HG03064 (cell line): ENCODE data around the gene PDP2.
"Not testable (repeated sequence)": the region's sequence is repeated elsewhere in the genome, so short reads cannot be mapped to it uniquely, and the experiment has no call there.

ENCODE experiments used
- ATAC-seq: cut with Tn5 transposase; IDR thresholded peaks from one replicate; pipeline ENCODE4 v1.9.1; 2021; ENCODE audit warnings: low read depth; ENCODE audit not compliant: unreplicated experiment

Gene PDP2

GRCh38 chr16:66934138-66934838 is 54.0 kb downstream of the PDP2 start, which contains the start of gene CIAO2B:
TSS of gene CIAO2B (minus strand) at chr16:66934402. CDS start at chr16:66934364, 38 bp downstream.
- peak; percentile 56 for ATAC-seq

- ATAC-seq: not testable (repeated sequence)
These were observed 54.6 kb downstream of the PDP2 start for GRCh38 chr16:66934839-66935313.

- no peak for ATAC-seq
These were observed 55.1 kb downstream of the PDP2 start, which contains the start of gene CES2 for GRCh38 chr16:66935314-66936011. TSS of gene CES2 (plus strand) at chr16:66935516. CDS start at chr16:66935636, 120 bp downstream.

GRCh38 chr16:66936462-66936861 is 56.1 kb downstream of the PDP2 start:
- ATAC-seq: no peak

- ATAC-seq: no peak
These were observed 56.7 kb downstream of the PDP2 start for GRCh38 chr16:66936889-66937554.

- no peak for ATAC-seq
These were observed 57.5 kb downstream of the PDP2 start for GRCh38 chr16:66937725-66938337.

- no peak for ATAC-seq
These were observed 59.1 kb downstream of the PDP2 start for GRCh38 chr16:66939366-66939765.

- no peak for ATAC-seq
These were observed 59.9 kb downstream of the PDP2 start for GRCh38 chr16:66940236-66940635.
